Tibial nerve (tissue), 4 donors: Measurements from ENCODE around the gene SLC39A11.

ENCODE experiments used
- CTCF ChIP-seq, 5 experiments: fragments of 200-600 bp in 3 of 5; fragments of 450-650 bp in 2 of 5; sonication (generic) in 3 of 5; IDR thresholded peaks; one replicate each; pipeline ENCODE4 v1.5.1; 2016 to 2019; ENCODE audit warnings: antibody characterized with exemption in 5 of 5, mild to moderate bottlenecking in 3 of 5, moderate library complexity in 2 of 5
- EP300 ChIP-seq, 2 donors: sonication (generic); formaldehyde crosslinking; IDR thresholded peaks; one replicate each; pipeline ENCODE4 v1.6.1; 2017; ENCODE audit warnings: antibody characterized with exemption in 2 of 2, mild to moderate bottlenecking in 1 of 2
- POLR2A ChIP-seq, 2 donors: fragments of 450-650 bp; IDR thresholded peaks; one replicate each; pipeline ENCODE4 v1.6.1; 2017; ENCODE audit warnings: antibody characterized with exemption in 2 of 2, mild to moderate bottlenecking in 2 of 2, moderate library complexity in 2 of 2

GRCh38 chr17:73091410-73091769 is 1.1 kb downstream of the SLC39A11 start:
- TF ChIP-seq CTCF (IDR thresholded peaks at IDR 0.05) (no peak), POLR2A (IDR thresholded peaks at IDR 0.05) (no peak), EP300 (IDR thresholded peaks at IDR 0.05) (peak; percentile 20 to 48)
